Testis (tissue), 2 donors: ENCODE results near the gene GOLGA6B.

Experiments used
- POLR2A ChIP-seq: fragments of 450-650 bp; IDR thresholded peaks from one replicate; pipeline ENCODE4 v1.6.1; 2017; ENCODE audit warnings: antibody characterized with exemption, mild to moderate bottlenecking, moderate library complexity
- TF ChIP-seq, protein P1 (sequence below), 3 experiments: fragments of 450-650 bp in 2 of 3; fragments of 200-600 bp in 1 of 3; sonication (generic) in 1 of 3; IDR thresholded peaks; one replicate each; pipeline ENCODE4 v1.5.1; 2016 to 2019; ENCODE audit warnings: antibody characterized with exemption in 3 of 3, mild to moderate bottlenecking in 2 of 3, moderate library complexity in 1 of 3

DNA sequence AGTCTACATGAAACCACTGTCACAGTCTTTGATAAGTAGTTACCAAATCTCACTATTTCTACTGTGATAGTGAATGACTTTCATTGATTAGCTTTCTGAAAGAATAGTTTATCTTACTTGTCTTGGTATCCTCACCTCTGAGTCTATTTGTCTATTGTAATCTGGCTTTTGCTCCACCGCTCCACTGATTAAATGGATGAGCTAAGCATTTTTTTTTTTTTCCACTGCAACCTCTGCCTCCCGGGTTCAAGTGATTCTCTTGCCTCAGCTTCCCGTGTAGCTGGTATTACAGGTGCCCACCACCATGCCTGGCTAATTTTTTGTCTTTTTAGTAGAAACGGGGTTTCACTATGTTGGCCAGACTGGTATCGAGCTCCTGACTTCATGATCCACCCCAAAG is 44.4 kb downstream of the GOLGA6B start:
- TF ChIP-seq, protein P1, sequence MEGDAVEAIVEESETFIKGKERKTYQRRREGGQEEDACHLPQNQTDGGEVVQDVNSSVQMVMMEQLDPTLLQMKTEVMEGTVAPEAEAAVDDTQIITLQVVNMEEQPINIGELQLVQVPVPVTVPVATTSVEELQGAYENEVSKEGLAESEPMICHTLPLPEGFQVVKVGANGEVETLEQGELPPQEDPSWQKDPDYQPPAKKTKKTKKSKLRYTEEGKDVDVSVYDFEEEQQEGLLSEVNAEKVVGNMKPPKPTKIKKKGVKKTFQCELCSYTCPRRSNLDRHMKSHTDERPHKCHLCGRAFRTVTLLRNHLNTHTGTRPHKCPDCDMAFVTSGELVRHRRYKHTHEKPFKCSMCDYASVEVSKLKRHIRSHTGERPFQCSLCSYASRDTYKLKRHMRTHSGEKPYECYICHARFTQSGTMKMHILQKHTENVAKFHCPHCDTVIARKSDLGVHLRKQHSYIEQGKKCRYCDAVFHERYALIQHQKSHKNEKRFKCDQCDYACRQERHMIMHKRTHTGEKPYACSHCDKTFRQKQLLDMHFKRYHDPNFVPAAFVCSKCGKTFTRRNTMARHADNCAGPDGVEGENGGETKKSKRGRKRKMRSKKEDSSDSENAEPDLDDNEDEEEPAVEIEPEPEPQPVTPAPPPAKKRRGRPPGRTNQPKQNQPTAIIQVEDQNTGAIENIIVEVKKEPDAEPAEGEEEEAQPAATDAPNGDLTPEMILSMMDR (IDR thresholded peaks at IDR 0.05): no peak
- no peak for TF ChIP-seq POLR2A
